Measurements from ENCODE around the gene ADGRG3.

The ADGRG3 gene

DNA sequence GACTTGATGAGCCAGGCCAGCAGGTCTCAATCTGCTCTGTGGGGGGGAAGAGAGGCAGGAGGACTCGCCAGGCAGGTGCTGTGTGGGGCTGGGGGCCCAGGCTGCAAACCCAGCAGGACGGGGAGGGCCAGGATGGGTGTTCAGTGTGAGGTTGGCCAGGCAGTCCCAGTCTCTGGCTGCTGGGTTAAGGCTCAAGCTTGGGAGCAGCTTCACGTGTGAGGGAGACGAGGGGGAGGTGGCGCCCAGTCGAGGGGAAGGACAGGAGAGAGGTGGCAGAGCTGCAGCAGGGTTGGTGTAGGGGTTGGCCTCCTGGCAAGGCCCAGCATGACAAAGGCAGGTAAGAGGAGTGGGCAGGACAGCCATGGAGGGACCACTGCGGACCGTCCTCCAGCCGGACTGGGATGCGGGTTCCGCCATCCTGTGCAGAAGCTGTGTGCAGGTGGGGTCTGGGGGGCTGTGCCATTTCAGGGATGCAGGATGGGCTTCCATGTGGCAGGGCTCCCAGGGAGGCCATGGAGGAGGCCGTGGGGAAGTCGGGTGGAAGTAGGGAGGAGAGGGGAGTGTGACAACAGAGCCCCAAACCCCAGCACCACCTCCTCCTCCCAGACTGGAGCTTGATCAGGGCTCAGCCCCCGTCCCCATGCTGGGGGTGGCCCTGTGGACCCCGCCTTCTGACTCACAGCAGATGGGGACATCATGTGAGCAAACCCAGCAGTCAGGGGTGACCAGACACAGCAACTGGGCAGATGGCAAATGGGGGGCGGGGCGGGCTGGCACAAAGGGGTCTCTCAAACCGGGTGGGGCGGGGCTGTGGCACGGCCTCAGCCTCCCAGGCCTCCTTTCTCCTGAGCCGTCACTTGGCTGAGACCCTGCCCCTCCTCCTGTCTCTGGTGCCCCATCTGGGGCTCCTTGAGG lies 36.9 kb upstream of the ADGRG3 start:
- Histone ChIP-seq H3K36me3 (replicated peaks; ENCODE audit: insufficient read depth, low read length) (no peaks in the 10 kb centered on the region), H2AFZ (ENCODE audit: low read length) (no peak overlapping the region), H4K20me1 (ENCODE audit: insufficient read depth, low read length) (no peaks in the 10 kb centered on the region), H3K79me2 (ENCODE audit: low read length) (no peaks in the 10 kb centered on the region), H3K27me3 (replicated peaks; ENCODE audit: insufficient read depth, low read length) (no peaks in the 10 kb centered on the region), H3K9me3 (replicated peaks; ENCODE audit: insufficient read depth, low read length) (no peaks in the 10 kb centered on the region), H3F3A (ENCODE audit: insufficient read depth, low read length) (no peaks in the 10 kb centered on the region), H3K9me2 (replicated peaks; ENCODE audit: insufficient read depth, low read length) (no peaks in the 10 kb centered on the region), H3K27ac (ENCODE audit: low read length) (no peak overlapping the region), H3K4me1 (ENCODE audit: low read length) (no peaks in the 10 kb centered on the region), H3K4me3 (ENCODE audit: low read length) (no peak overlapping the region), H3K9ac (ENCODE audit: low read length) (no peak overlapping the region), H3K4me2 (ENCODE audit: low read depth, low read length) (no peak overlapping the region)
- no peak for DNase-seq
- TF ChIP-seq EZH2 (optimal IDR thresholded peaks at IDR 0.05; ENCODE audit: low read depth, low read length) (no peak), EZH2phosphoT487 (IDR thresholded peaks at IDR 0.05; ENCODE audit: low read length) (no peak)
- TF ChIP-seq, protein P1, sequence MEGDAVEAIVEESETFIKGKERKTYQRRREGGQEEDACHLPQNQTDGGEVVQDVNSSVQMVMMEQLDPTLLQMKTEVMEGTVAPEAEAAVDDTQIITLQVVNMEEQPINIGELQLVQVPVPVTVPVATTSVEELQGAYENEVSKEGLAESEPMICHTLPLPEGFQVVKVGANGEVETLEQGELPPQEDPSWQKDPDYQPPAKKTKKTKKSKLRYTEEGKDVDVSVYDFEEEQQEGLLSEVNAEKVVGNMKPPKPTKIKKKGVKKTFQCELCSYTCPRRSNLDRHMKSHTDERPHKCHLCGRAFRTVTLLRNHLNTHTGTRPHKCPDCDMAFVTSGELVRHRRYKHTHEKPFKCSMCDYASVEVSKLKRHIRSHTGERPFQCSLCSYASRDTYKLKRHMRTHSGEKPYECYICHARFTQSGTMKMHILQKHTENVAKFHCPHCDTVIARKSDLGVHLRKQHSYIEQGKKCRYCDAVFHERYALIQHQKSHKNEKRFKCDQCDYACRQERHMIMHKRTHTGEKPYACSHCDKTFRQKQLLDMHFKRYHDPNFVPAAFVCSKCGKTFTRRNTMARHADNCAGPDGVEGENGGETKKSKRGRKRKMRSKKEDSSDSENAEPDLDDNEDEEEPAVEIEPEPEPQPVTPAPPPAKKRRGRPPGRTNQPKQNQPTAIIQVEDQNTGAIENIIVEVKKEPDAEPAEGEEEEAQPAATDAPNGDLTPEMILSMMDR (IDR thresholded peaks at IDR 0.05; ENCODE audit: low read length) = no peak

DNA sequence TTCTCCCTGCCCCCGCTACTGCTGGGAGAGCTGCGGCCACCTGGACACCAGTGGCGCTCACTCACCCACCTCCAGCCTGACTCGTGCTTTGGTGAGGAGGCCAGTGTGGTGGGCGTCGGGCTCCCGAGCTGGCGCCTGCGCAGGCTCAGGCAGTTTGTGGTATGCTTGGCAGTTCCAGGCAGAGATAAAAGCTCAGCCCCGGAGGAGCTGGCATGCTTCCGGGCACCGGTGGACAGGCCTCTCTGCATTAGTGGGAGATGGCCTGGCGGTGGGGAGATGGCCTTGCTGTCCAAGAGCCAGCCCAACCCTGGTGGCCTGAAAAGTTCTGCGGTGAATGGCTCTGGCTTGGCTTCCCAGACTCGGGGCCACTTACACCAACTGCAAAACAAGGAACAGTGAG lies 35.5 kb upstream of the ADGRG3 start:
- H3K27ac ChIP-seq (ENCODE audit: low read length) = no peak overlapping the region
- no peaks in the 10 kb centered on the region for H3K4me1 ChIP-seq (ENCODE audit: low read length)
- H4K20me1 ChIP-seq (ENCODE audit: insufficient read depth, low read length) = no peaks in the 10 kb centered on the region
- H3K4me3 ChIP-seq (ENCODE audit: low read length) = no peak overlapping the region
- no peak overlapping the region for H3K4me2 ChIP-seq (ENCODE audit: low read depth, low read length)
- no peaks in the 10 kb centered on the region for H3F3A ChIP-seq (ENCODE audit: insufficient read depth, low read length)
- no peaks in the 10 kb centered on the region for H3K36me3 ChIP-seq (replicated peaks; ENCODE audit: insufficient read depth, low read length)
- no peaks in the 10 kb centered on the region for H3K9me3 ChIP-seq (replicated peaks; ENCODE audit: insufficient read depth, low read length)
- no peaks in the 10 kb centered on the region for H3K9me2 ChIP-seq (replicated peaks; ENCODE audit: insufficient read depth, low read length)
- TF ChIP-seq EZH2 (optimal IDR thresholded peaks at IDR 0.05; ENCODE audit: low read depth, low read length) (no peak), EZH2phosphoT487 (IDR thresholded peaks at IDR 0.05; ENCODE audit: low read length) (no peak)
- TF ChIP-seq, protein P1 (IDR thresholded peaks at IDR 0.05; ENCODE audit: low read length) = no peak
- no peak for DNase-seq
- H3K79me2 ChIP-seq (ENCODE audit: low read length) = no peaks in the 10 kb centered on the region
- no peak overlapping the region for H3K9ac ChIP-seq (ENCODE audit: low read length)
- H3K27me3 ChIP-seq (replicated peaks; ENCODE audit: insufficient read depth, low read length) = no peaks in the 10 kb centered on the region
- no peak overlapping the region for H2AFZ ChIP-seq (ENCODE audit: low read length)

DNA sequence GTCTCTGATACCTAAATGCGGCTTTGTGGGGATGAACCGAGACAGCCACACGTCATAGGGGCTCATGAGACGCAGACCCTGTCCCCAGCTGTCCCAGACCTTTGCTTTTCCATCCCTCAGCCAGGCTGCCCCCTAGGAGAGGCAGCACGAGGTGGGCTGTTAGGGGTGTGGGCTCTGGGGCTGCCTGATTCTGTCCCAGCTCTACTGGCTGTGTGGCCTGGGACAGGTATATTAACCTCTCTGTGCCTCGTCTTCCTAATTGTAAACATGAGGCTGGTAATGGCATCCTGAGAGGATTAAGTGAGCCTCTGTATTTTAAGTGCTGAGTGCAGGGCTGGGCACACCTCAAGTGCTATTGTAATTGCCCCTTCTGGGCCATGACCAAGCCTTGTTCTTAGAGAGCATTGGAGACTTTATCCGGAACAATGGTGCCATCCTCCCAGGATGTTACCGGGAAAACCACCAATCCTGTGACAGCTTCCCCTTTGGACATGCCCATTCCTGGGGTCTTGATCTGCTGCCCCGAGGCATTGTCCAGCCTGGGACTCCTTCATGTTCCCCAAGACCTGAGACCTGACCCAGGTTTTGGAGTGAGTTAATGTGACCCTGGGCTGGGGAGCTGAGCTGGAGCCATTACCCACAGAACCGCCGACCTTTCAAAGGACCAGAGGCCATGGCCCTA lies 34.6 kb upstream of the ADGRG3 start:
- Histone ChIP-seq H3K4me2 (ENCODE audit: low read depth, low read length) (no peak overlapping the region), H2AFZ (ENCODE audit: low read length) (no peak overlapping the region), H3K4me3 (ENCODE audit: low read length) (no peak overlapping the region), H3K36me3 (replicated peaks; ENCODE audit: insufficient read depth, low read length) (no peaks in the 10 kb centered on the region), H3K9ac (ENCODE audit: low read length) (no peak overlapping the region), H3K4me1 (ENCODE audit: low read length) (no peaks in the 10 kb centered on the region), H3K9me3 (replicated peaks; ENCODE audit: insufficient read depth, low read length) (no peaks in the 10 kb centered on the region), H3K9me2 (replicated peaks; ENCODE audit: insufficient read depth, low read length) (no peaks in the 10 kb centered on the region), H3K27ac (ENCODE audit: low read length) (no peak overlapping the region), H3F3A (ENCODE audit: insufficient read depth, low read length) (no peaks in the 10 kb centered on the region), H4K20me1 (ENCODE audit: insufficient read depth, low read length) (no peaks in the 10 kb centered on the region), H3K27me3 (replicated peaks; ENCODE audit: insufficient read depth, low read length) (no peaks in the 10 kb centered on the region), H3K79me2 (ENCODE audit: low read length) (no peaks in the 10 kb centered on the region)
- no peak for TF ChIP-seq EZH2 (optimal IDR thresholded peaks at IDR 0.05; ENCODE audit: low read depth, low read length)
- TF ChIP-seq, protein P1 (IDR thresholded peaks at IDR 0.05; ENCODE audit: low read length) = no peak
- TF ChIP-seq EZH2phosphoT487 (IDR thresholded peaks at IDR 0.05; ENCODE audit: low read length) = no peak
- no peak for DNase-seq

Measured in MM.1S (cell line).